Mucosa of rectum (tissue), 2 donors: ENCODE results near the gene CSF3.
A peak's percentile ranks its signal among the peaks of the same experiment; 100 is the strongest.

ENCODE experiments used
- H3K27ac ChIP-seq, 2 donors: one replicate each; pipeline ENCODE4 v1.7.0; 2013; ENCODE audit warnings: inconsistent platforms in 2 of 2, low read depth in 2 of 2, low read length in 2 of 2
- H3K27me3 ChIP-seq, 2 donors: one replicate each; pipeline ENCODE4 v1.7.0; 2013; ENCODE audit warnings: low read length in 2 of 2; ENCODE audit not compliant: control insufficient read depth in 2 of 2, insufficient read depth in 2 of 2
- H3K36me3 ChIP-seq, 2 donors: one replicate each; pipeline ENCODE4 v1.7.0; 2013; ENCODE audit warnings: low read length in 2 of 2; ENCODE audit not compliant: control insufficient read depth in 2 of 2, insufficient read depth in 2 of 2
- H3K4me1 ChIP-seq, 2 donors: one replicate each; pipeline ENCODE4 v1.7.0; 2013; ENCODE audit warnings: low read length in 2 of 2, mild to moderate bottlenecking in 1 of 2; ENCODE audit not compliant: control insufficient read depth in 2 of 2, insufficient read depth in 2 of 2
- H3K4me3 ChIP-seq, 2 donors: one replicate each; pipeline ENCODE4 v1.7.0; 2013; ENCODE audit warnings: low read length in 2 of 2
- H3K9ac ChIP-seq, 2 donors: one replicate each; pipeline ENCODE4 v1.7.0; 2013; ENCODE audit warnings: low read length in 2 of 2, low read depth in 1 of 2, mild to moderate bottlenecking in 1 of 2
- H3K9me3 ChIP-seq, 2 donors: one replicate each; pipeline ENCODE4 v1.7.0; 2013; ENCODE audit warnings: low read length in 2 of 2; ENCODE audit not compliant: control insufficient read depth in 2 of 2
- donor health status: healthy.
- donor health status: Normal muscosa, but diverticular disease.

CSF3 gene

DNA sequence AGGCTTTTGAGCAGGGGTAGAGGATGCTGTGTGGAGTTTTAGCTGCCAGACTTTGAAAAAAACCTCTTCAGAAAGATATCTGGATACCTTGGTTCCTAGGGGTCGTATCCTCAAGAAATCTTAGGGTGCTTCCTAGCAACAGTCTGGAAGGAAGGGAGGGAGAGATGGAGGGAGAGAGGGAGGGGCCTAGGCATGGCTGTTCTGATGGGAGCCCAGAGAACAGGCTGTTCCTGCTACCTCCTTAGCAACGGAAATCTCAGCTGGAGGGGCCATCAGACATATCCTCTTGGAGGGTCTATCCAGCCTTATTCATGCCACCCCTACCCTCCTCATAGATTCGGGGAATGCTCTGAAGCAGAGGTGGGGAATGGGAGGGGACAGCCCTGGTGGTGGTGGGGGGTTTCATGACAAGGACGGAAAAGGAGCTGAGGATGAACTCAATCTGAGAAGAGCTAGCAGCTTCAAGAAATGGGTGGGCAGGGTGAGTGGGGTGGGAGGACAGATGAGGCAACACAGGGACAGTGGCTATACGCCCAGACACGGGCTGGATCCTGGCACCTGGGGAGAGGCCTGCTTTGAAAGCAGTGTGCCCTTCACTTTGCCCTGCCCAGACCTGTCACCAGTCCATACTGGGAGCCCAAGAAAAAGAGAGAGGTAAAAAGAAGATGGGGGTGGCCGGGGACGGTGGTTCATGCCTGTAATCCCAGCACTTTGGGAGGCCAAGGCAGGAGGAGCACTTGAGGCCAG is 44.7 kb downstream of the CSF3 start:
- Histone ChIP-seq H3K4me3 (no peak overlapping the region), H3K36me3 (no peaks in the 10 kb centered on the region), H3K27me3 (no peaks in the 10 kb centered on the region), H3K27ac (no peak overlapping the region), H3K9me3 (no peaks in the 10 kb centered on the region), H3K4me1 (peaks cover 19 to 22% of the 10 kb centered on the region in 2 donors), H3K9ac (no peak overlapping the region)

DNA sequence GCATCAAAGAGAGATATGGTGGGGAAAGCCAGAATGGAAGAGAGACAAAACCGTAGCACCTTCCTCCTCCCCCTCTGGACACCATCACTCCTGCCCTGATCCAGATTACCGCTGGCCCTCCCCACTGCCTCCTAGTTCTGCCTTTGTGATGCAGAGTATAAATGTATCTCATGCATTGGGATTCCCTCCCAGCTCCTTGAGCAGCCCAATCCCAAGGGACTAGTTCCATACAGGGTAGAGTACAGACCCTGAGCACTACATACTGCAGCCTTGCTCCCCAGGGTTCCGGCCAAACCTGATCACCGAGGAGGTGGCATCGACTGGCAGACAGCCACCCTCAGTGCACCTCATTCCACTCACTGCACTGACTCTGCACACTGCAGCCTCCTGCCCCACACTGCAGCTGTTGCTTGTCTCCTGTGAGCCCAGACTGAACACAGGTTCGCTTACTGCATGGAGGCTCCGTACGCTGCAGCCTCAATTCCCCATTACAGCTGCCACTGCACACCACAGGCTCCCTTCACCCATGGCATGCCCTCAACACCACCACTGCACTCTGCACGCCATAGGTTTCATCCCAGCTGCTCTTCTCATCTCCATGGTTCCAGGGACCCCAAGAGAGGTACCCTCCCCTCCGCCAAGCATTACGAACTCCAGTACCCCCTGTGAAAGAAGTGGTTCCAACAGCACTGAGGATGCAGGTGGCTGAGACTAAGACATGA is 45.8 kb downstream of the CSF3 start:
- no peaks in the 10 kb centered on the region for H3K9me3 ChIP-seq
- no peaks in the 10 kb centered on the region for H3K27me3 ChIP-seq
- no peak overlapping the region for H3K4me3 ChIP-seq
- H3K36me3 ChIP-seq = no peaks in the 10 kb centered on the region
- H3K4me1 ChIP-seq = peaks cover 28 to 29% of the 10 kb centered on the region in 2 donors
- no peak overlapping the region for H3K9ac ChIP-seq
- no peak overlapping the region for H3K27ac ChIP-seq

DNA sequence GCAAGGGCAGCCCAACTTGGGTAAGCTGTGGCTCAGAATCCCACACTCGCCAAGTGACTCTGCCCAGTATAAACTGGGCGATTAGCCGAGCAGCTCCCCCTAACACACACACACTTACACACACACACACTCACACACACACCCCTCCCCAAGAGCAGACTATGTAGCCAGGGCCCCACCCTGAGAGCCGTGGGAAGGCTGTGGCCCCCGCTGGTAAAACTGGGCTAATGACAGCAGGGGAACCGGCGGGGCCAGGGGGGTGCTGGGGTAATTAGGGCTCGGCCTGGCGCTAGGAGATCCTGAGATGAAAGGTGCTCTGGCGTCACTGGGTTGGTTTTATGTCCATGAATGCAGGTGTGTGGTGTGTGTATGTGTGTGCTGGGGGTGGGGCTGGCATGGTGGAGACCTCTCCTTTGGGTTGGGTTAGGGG is 46.4 kb downstream of the CSF3 start:
- H3K4me1 ChIP-seq = peaks cover 30 to 31% of the 10 kb centered on the region in 2 donors
- H3K27me3 ChIP-seq = no peaks in the 10 kb centered on the region
- H3K9ac ChIP-seq = peak overlapping the region; percentile 70 to 75
- peak overlapping the region in 1 of 2 donors; percentile 19 for H3K27ac ChIP-seq
- no peak overlapping the region for H3K4me3 ChIP-seq
- no peaks in the 10 kb centered on the region for H3K9me3 ChIP-seq
- H3K36me3 ChIP-seq = no peaks in the 10 kb centered on the region

DNA sequence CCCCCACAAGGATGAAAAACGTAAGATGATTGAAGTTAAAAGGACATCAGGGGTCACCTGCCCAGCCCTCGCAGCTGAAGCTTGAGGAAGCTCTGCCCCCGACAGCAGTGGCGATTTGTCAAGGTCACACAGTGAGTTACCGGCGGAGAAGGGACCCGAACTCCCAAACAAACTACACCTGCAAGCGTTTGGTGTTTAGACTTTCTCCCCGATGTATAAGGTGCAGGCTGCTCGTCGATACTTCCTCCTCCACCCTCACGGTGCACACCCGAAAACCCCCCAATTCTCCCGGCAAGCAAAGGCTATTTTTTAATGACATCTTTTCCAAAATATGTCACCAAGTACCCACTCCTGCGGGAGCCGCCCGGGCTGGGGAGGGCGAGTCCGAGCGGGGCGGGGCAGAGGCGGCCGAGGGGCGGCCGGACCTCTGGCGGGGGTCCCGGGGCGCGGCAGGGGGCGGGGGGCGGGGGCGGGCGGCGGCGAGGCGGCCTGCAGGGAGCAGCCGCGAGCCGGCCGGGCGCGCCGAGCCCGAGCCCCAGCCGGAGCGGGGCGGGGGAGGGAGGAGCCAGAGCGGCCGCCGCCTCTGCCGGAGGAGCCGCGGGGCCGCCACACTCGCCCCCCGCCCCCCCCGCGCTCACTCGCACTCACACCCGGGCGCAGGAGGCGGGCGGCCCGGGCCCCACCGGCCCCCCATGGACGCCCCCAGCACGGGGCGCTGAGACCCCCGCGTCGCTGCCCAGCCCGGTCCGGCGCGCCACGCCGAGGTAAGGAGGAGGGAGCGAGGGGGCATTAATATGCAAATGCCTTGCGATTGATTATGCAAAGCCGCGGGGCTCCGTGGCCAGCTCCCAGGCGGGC is 47.3 kb downstream of the CSF3 start, which contains the start of gene THRA:
Gene THRA (plus strand): TSS at position 637 of the 858 bp plus-strand sequence. CDS start 11,524 bp downstream, outside the sequence.
- peak within 1 kb of the TSS; percentile 87 to 89 for H3K27ac ChIP-seq
- no peaks in the 10 kb centered on the region for H3K36me3 ChIP-seq
- H3K9me3 ChIP-seq = no peaks in the 10 kb centered on the region
- no peaks in the 10 kb centered on the region for H3K27me3 ChIP-seq
- peaks cover 33 to 36% of the 10 kb centered on the region in 2 donors for H3K4me1 ChIP-seq
- peak within 1 kb of the TSS; percentile 88 to 93 for H3K9ac ChIP-seq
- peak within 1 kb of the TSS; percentile 89 to 92 for H3K4me3 ChIP-seq

DNA sequence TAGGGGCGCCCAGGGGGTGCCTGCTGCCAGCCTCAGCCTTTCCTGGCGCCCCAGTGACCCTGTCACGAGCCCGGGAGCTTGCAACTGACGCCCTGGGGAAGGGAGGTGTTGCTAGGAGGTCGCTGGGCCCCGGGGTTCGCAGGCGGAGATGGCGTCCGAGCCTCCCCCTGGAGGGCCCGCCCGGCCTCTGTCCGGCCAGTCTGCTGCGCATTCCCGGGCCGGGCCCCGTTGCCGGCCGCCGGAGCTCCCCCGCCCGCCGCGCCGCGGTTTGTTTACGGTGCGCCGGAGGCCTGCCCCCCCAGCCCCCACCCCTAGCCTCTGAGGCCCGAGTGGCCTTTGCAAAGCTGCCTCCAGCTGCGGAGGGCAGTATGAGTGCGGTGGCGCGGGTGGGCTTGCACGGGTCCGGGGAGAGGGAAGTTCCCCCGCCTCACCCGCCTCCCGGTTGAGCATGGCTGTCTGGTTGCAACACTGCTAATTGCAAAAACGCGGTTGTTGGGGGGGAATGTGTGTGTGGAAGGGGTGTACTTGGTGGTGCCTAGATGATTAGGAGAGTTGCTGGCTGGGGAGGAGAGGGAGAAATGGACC is 48.0 kb downstream of the CSF3 start:
- peaks cover 39 to 40% of the 10 kb centered on the region in 2 donors for H3K4me1 ChIP-seq
- no peaks in the 10 kb centered on the region for H3K36me3 ChIP-seq
- H3K27ac ChIP-seq = peak overlapping the region; percentile 87 to 89
- peak overlapping the region; percentile 89 to 92 for H3K4me3 ChIP-seq
- peak overlapping the region; percentile 88 to 93 for H3K9ac ChIP-seq
- no peaks in the 10 kb centered on the region for H3K27me3 ChIP-seq
- no peaks in the 10 kb centered on the region for H3K9me3 ChIP-seq

DNA sequence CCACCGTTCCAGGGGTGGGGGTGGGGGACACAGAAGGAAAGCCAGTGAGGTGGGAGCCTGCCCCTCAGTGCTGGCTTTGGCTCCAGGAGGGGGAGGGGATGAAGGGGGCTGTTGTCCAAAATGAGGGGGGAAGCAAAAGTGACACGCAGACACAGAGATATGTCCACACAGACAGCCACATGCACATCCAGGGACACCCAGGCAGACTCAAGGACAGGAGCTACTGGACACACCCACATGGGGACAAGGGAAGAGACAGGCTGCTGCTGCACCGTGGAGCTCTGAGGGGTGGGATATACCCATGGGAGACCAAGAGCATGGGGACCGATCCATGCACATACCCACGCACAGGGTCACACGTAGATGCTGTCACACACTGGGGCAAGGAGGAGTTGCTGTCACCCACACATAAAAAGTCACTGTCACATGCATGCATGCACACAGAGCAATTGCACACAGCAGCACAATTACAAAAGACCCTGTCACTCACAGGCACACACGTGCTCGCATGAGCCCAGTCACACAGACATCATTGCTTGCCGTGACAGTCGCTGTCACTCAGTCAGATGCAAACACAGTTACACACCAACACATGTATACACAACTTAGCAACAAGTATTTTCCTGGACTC is 48.8 kb downstream of the CSF3 start:
- Histone ChIP-seq H3K4me1 (peaks cover 43 to 47% of the 10 kb centered on the region in 2 donors), H3K27me3 (no peaks in the 10 kb centered on the region), H3K4me3 (peak overlapping the region; percentile 89 to 92), H3K9ac (peak overlapping the region; percentile 88 to 93), H3K9me3 (no peaks in the 10 kb centered on the region), H3K36me3 (no peaks in the 10 kb centered on the region), H3K27ac (peak overlapping the region; percentile 87 to 89)

DNA sequence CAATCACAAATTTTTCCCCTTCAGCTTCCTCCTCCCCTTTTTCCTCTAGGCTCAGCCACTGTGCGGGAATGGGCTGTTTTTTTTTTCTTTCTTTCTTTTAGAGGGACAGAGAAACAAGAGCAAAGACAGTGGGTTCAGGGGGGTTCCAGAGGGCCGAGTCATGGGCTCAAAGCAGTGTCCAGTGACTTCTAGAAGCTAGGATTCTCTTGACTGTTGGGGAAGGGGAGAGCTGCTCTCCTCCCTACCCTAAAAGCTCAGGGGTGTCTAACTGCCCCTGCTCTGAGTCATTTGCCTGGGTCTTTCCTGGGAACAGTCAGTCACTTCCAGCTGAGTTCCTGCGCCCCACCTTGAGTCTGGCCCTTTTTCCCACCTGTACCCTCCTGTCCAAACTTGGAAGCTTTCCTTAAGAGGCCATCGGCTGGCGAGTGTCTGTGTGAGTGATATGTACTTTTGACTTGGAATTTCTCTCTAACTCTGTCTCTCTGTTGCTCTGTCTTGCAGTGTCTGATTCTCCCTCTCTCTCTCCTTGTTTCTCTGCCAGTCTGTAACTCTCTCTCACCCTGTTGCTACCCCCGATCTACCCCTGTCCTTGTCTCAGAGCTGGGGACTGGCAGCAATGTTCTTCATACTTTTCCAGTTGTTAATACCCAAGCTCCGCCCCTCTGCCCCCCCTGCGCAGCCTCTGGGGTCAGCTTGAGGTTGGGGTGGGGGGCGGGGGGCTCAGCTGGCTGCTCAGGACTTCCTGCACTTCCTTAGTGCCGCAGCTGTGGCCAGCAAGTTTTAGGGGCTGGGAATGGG is 49.9 kb downstream of the CSF3 start:
- H3K9ac ChIP-seq = peak overlapping the region; percentile 88 to 93
- H3K4me3 ChIP-seq = peak overlapping the region; percentile 89 to 92
- H3K9me3 ChIP-seq = no peaks in the 10 kb centered on the region
- no peaks in the 10 kb centered on the region for H3K36me3 ChIP-seq
- H3K27ac ChIP-seq = peak overlapping the region; percentile 87 to 89
- H3K4me1 ChIP-seq = peaks cover 54 to 59% of the 10 kb centered on the region in 2 donors
- no peaks in the 10 kb centered on the region for H3K27me3 ChIP-seq

DNA sequence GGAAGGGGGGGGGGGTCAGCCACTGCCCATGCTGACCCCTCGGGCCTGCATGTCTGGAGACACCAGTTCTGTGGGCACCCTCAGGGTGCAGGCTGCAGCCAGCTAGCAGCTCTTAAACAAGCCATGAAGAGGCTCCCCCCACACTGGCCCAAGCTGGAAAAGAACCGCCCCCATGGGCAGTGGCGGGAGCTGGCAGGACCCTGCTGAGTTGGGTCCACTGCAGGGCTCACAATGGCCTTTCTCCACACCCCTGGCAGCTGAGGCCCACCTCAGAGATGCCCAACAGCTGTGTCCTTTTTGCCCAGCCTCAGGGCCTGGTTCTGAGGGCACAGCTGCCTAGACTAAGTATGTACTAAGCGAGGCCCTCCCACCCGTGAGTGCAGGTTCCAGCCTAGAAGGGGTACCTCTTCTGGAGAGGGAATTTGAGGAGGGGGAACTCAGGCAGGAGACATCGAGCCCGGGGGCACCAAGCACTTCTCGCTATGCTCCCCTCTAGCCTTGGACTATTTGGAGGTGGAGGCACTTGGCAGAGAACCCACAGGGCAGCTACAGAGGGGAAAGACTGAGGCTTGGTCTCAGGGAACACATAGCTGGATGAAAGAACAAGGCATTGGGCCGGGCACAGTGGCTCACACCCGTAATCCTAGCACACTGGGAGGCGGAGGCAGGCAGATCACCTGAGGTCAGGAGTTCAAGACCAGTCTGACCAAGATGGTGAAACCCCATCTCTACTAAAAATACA is 50.7 kb downstream of the CSF3 start:
- no peaks in the 10 kb centered on the region for H3K36me3 ChIP-seq
- H3K9me3 ChIP-seq = no peaks in the 10 kb centered on the region
- H3K9ac ChIP-seq = peak overlapping the region in 1 of 2 donors; percentile 20
- no peak overlapping the region for H3K4me3 ChIP-seq
- H3K4me1 ChIP-seq = peaks cover 62 to 67% of the 10 kb centered on the region in 2 donors
- peak overlapping the region; percentile 87 to 89 for H3K27ac ChIP-seq
- no peaks in the 10 kb centered on the region for H3K27me3 ChIP-seq
